GM19240 (cell line): Measurements from ENCODE around the gene EFNA4.
A peak's percentile ranks its signal among the peaks of the same experiment; 100 is the strongest.

Experiments used
- DNase-seq: peaks from one replicate; pipeline ENCODE4 v3.0.0; 2011; ENCODE audit warnings: low spot score; ENCODE audit not compliant: insufficient read length

Gene EFNA4

DNA sequence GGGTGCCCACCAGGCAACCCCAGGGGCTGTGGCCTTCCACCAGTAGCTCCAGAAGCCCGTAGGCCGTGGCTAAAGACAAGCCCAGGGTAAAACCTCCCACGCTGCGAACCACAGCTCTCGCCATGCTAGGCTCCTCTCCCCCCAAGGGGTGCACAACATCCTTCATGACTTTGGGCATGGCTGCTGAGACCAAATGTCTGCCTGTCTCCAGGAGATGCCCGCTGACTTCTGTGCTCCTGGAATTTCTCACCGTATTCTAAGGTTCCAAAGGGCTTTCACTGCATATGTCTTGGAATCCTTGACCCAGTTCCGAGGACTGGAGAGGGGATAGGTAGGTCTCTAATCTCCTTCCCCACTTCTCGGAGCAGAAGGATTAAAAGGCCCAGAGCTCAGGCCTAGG, 30.0 kb upstream of the EFNA4 start, which contains the start of the genes DCST1 and DCST2:
Gene DCST1 (plus strand): TSS at position 301 of the 400 bp plus-strand sequence. CDS start 213 bp downstream, outside the sequence.
Gene DCST2 (minus strand): TSS at position 258 of the 400 bp plus-strand sequence. CDS start 80 bp downstream, at position 178.
- no peak for DNase-seq

GRCh38 chr1:155034318-155035208, 29.0 kb upstream of the EFNA4 start:
- DNase-seq = no peak

DNA sequence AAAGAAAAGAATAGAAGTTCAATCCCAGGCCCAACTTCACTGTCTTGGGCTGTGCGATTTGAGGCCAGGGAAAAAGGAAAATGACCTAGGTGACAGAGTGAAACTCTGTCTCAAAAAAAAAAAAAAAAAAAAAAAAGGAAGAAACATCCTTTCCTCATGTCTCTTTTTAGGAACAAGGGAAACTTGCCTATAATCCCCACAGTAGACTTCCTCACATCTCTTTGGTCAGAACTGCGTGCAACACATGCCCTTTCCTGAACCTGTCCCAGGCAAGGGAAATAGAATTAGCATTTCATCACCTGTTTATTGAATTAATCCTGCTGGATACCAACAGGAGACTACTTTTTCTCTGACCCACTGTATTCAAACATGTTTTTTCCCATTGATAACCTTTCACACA, 27.6 kb upstream of the EFNA4 start:
- no peak for DNase-seq

GRCh38 chr1:155037043-155037442, 26.5 kb upstream of the EFNA4 start:
- DNase-seq = no peak

DNA sequence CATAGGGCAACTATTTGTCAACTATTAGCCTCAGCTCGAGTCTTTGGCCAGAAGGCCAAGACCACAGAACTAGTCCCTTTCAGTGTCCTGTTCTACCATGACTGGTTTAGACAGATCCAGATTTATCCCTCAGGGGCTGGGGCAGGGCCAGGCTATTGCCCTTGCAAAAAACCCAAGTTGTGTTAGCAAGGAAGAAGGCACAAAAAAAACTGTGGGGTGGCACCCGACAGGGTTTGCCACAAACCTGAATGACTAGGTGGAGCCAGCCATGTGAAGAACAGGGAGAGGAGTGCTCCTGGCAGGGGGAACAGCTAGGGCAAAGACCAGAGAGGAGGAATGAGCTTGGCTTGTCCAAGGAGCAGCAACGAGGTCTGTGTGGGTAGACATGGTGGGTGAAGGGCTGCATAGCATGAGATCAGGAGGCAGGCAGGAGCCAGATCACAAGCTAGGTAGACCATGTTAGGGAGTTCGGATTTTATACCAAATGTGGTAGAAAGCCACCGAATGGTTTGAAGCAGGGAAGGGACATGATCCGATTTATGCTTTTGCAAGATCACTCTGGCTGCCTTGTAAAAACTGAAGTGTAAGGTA, 25.6 kb upstream of the EFNA4 start:
- no peak for DNase-seq

DNA sequence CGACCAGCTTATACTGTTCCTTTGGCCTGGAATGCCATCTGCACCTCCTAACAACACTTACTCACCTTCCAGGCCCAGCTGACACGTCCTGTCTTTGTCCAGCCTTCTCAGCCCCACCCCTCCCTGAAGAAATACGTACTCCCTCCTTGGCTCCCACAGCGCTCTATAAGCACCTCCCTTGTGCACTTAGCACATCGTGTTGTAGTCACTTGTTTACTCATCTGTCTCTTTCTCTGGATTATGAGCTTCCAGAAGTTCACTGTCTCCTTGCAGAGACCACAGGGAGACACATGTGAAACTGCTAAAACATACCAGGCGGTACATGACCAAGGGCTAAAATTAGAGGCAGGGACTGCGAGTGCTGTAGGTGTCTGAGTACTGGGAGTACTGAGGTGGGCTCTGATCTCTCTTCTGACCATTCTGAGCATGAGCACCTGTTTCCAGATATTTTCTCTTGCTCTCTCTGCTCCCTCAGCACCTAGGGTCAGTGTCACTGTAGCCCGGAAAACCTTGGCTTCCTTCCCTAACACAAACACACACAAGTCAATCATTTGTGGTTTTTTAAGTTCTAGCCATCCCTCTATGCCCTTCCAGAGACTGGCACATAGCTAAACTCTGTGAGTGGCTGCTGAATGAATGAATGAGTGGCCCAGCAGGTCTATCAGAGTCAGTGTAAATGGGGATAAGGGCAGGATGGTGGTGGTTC, 24.8 kb upstream of the EFNA4 start:
- no peak for DNase-seq

DNA sequence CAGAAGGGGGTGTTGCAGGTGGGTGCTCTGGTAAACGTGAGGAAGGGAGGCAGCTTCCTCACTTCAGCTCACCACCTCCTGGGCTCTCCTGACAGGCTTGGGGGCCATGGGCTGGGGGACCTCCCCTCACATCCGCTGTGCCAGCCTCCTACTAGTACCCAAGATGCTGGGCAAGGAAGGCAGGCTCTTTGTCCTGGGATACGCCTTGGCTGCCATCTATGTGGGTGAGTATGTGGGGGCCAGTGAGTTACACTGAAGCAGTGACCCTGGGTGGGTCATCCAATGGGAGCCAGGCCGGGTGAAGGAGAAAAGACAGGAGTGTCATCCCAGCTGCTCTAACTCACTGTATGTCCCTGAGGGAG, 24.3 kb upstream of the EFNA4 start:
- DNase-seq = no peak

DNA sequence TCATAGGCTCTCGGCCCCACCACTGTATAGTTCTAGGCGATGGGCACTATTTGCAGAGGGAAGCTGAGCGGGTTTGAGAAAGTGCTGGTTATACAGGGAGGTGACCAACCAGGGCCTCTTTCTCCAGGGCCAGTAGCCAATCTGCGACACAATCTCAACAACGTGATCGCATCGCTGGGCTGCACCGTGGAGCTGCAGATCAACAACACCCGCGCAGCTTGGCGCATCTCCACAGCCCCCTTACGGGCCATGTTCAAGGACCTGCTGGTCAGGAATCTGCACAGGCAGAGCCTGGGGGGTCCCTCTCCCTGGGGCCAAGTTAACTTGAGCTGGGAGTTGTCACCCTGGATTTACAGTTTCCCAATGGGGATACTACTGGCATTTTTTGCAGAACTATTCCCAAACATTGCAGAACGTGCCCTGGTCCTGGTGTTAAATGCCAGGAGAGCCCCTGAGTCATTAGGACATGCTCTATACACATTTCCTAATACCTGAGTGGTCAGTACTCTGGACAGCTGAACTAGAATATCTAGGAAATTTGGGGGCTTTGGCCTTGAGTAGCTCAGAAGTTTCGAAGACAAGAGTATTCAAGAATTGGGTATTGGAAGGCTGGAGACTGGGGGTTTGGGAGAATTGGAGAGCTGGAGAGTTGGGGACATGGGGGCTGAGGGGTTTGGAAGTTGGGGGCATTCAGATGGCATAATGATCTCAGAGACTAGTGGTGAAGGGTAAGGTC, 23.0 kb upstream of the EFNA4 start:
- no peak for DNase-seq

GRCh38 chr1:155042789-155043188, 20.8 kb upstream of the EFNA4 start:
- DNase-seq = no peak

GRCh38 chr1:155043301-155043702, 20.2 kb upstream of the EFNA4 start:
- no peak for DNase-seq

GRCh38 chr1:155043793-155044192, 19.7 kb upstream of the EFNA4 start:
- DNase-seq = no peak

- DNase-seq = no peak
Measured at GRCh38 chr1:155044365-155044764, 19.2 kb upstream of the EFNA4 start.

DNA sequence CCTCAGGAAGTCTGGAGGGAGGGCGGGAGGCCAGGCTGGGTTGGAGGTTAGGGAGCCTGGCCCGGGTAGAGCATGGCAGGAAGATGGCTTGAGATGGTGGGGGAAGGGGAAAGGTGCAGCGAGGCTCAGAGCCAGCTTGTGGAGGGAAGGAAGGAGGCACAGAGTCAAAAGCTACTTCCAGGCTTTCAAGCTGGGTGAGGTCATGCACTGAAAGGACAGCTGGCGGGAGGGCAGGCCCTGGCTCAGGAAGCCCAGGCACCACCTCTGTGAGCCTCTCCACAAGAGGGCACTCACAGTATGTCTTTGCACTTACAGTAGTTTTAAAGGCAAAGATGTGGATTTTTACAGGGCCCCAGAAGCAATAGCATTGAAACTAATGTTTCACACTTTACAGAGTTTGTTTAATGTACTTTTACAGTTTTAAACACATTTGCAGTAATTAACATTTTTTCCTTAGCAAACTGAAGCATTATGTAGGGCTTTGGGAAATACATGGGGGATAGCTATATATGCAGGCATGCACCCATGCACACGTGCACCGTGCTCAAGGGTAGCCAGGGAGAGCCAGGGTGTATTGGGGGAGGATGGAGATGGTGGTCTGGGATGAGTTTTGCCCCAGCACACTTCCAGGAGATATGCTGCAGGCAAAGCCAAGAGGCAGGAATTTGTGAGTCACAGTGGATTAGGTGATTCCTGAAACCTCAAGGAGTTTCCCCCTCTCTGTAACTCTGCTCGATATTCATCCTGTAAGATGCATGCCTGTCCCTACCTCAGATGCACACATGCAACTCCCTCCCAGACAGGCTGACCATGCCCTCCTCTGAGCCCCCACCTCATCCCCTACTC, 18.5 kb upstream of the EFNA4 start:
- no peak for DNase-seq

DNA sequence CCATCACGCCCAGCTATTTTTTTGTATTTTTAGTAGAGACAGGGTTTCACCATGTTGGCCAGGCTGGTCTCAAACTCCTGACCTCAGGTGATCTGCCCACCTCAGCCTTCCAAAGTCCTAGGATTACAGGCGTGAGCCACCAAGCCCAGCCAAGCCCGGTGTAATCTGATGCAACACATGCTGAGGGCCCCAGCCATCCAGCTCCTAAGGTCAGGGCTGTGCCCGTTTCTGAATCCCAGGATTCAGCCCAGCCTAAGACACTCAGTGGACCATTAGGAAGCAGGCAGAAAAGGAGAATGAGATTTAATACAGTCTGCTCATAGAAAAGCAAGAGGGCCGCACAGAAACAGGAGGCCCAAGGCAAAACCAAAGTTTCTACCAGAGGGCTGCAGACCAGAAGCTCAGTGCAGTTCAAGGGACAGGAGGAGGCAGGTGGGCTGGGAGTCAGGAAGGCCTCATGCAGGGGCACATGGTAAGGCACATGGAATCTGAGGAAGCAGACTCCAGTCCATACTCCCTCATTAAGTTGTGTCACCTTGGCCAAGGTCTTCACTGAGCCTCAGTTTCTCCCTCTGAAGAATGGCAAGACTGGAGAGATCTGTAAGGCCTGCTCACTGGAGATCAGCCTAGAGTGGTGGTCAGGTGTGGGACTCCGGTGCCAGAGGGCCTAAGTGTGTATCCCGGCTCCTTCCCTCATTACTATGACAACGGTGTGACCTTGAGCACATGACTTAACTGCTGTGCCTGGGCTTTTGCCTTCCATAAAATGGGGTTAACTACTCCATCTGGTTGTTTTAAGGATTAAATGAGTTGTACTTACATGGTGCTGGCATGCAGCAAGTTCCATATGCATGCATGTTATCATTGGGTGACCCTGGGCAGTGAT, 14.8 kb upstream of the EFNA4 start:
- DNase-seq = no peak

- no peak for DNase-seq
Measured at GRCh38 chr1:155049651-155050559, 13.6 kb upstream of the EFNA4 start.

GRCh38 chr1:155050560-155051341, 12.8 kb upstream of the EFNA4 start, which contains the start of gene ADAM15:
Gene ADAM15, plus strand, starts transcription at chr1:155051316. Its CDS starts 71 bp downstream, at chr1:155051387.
- peak; percentile 96 for DNase-seq

- DNase-seq = no peak
Measured at GRCh38 chr1:155051342-155051776, 12.2 kb upstream of the EFNA4 start.
